Measurements from ENCODE around the gene MB. TPM values are rescaled to one million over a fixed set of nuclear protein-coding genes. Genes with fewer than 3 reads are reported as not detected.

The MB gene
- total and polyA plus RNA-seq, 4 donors = 0.13 to 0.25 TPM; not detected in 2

- Histone ChIP-seq H3K4me1 (ENCODE audit: control insufficient read depth in 4 of 4, insufficient read depth in 4 of 4, low read length in 3 of 4) (peaks cover 2 to 17% (median 10%) of the 10 kb centered on the region in 4 donors), H3K9me3 (ENCODE audit: control insufficient read depth in 4 of 4, low read length in 3 of 4) (no peaks in the 10 kb centered on the region), H3K27ac (ENCODE audit: low read depth in 1 of 2, low read length in 2 of 2) (no peak overlapping the region), H3K27me3 (ENCODE audit: control insufficient read depth in 4 of 4, insufficient read depth in 4 of 4, low read length in 3 of 4) (no peaks in the 10 kb centered on the region), H3K36me3 (ENCODE audit: control insufficient read depth in 4 of 4, insufficient read depth in 3 of 4, low read depth in 1 of 4, low read length in 3 of 4) (no peaks in the 10 kb centered on the region), H3K4me3 (ENCODE audit: low read depth in 1 of 3, low read length in 3 of 3) (no peak overlapping the region), H3K9ac (ENCODE audit: low read depth in 1 of 2, low read length in 2 of 2) (no peak overlapping the region)
- 96% methylated on average over 13 of the region's 13 CpGs for WGBS
- no peak for TF ChIP-seq NR2F2 (IDR thresholded peaks at IDR 0.05)
- no peak for TF ChIP-seq JUND (IDR thresholded peaks at IDR 0.05)
- TF ChIP-seq ATF3 (IDR thresholded peaks at IDR 0.05) = no peak
- no peak for TF ChIP-seq CTCF (IDR thresholded peaks at IDR 0.05; ENCODE audit: low read depth, low read length, missing input control)
- no peak for TF ChIP-seq ZBTB33 (IDR thresholded peaks at IDR 0.05)
- TF ChIP-seq TAF1 (conservative IDR thresholded peaks at IDR 0.05) = no peak
- TF ChIP-seq RXRA (IDR thresholded peaks at IDR 0.05) = no peak
- TF ChIP-seq YY1 (IDR thresholded peaks at IDR 0.05) = no peak
- TF ChIP-seq HNF4A (conservative IDR thresholded peaks at IDR 0.05) = no peak
- no peak for TF ChIP-seq GABPA (IDR thresholded peaks at IDR 0.05 in 1 of 2, conservative IDR thresholded peaks at IDR 0.05 in 1 of 2)
- no peak for TF ChIP-seq EGR1 (IDR thresholded peaks at IDR 0.05; ENCODE audit: low read depth in 2 of 2)
- no peak for TF ChIP-seq FOXA1 (IDR thresholded peaks at IDR 0.05)
- no peak for TF ChIP-seq RAD21 (IDR thresholded peaks at IDR 0.05)
- TF ChIP-seq FOXA2 (IDR thresholded peaks at IDR 0.05) = no peak
- TF ChIP-seq REST (IDR thresholded peaks at IDR 0.05) = no peak
- no peak for TF ChIP-seq SP1 (IDR thresholded peaks at IDR 0.05)
- no peak for TF ChIP-seq HNF4G (IDR thresholded peaks at IDR 0.05)
- TF ChIP-seq MAX (IDR thresholded peaks at IDR 0.05) = no peak
- DNase-seq (ENCODE audit: low spot score) = no peak
These were observed 2.4 kb upstream of the MB start for GRCh38 chr22:35619336-35620094.

Measured in liver (tissue), 9 donors.